ENCODE results near the gene FOXN3. TPM values are rescaled to one million over a fixed set of nuclear protein-coding genes. Genes with fewer than 3 reads are reported as not detected.

FOXN3 gene
- total and polyA plus RNA-seq, 10 of the 15 experiments (the other 5 are each of a cell fraction or from before 2014, with no cell fraction given): 4.5 to 68.9 (median 29.7) TPM

DNA sequence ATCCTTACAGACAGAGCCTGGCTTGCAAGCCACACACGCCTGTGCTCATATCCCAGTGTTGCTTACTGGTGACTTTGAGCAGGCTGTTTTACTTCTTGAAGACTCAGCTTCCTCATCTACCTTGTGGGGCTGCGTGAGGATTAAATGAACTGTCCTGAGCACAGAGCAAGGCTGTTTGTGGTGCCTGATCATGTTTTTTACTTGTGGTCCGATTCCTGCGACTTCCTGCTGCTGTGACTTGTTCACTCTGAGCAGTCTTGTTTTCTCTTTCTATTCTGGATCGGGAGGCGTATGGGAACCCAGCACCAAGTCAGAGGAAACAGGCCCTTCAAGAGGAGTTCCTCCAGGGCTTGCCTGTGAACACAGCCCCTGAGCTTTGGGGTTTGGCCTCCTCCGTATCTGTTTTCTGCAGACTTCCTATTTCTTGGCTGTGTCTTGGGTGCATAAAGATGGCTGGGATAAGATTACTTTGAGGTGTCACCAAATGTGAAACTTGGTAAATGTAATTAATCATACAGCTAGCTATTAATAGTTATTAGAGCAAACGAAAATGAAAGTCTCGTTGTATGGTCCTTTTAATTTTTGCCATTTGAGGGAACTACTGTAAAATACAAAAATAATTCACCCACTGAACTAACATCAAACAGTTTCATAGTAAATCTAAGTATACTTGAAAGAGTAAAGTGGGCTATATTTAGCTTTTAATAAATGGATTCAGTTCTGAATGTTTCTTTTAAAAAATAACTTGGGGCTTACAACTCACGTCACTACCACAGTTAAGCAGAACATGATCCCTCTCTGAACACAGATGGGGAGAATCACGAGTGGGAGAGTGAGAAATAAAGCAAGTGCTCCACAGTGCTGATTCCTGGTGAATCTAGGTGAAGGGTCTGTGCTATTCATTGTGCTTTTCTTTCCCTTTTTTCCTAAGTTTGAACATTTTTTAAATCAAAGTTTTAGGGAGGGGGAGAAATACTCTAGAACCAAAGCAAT is 251.5 kb downstream of the FOXN3 start (continued):
- TF ChIP-seq ZNF592 (IDR thresholded peaks at IDR 0.05): no peak
- no peak for TF ChIP-seq USF1 (IDR thresholded peaks at IDR 0.05; ENCODE audit: borderline replicate concordance, extremely low read length, insufficient read depth, low read depth, low read length)
- no peak for TF ChIP-seq KLF5 (IDR thresholded peaks at IDR 0.05; ENCODE audit: partially characterized antibody)
- peak; percentile 49; the same call in 1 of the 2 replicates for TF ChIP-seq PAX5 (IDR thresholded peaks at IDR 0.05; ENCODE audit: borderline replicate concordance, low read depth, low read length)
- no peak for TF ChIP-seq ATF3 (IDR thresholded peaks at IDR 0.05; ENCODE audit: borderline replicate concordance, extremely low read depth, low read depth, low read length)
- TF ChIP-seq MEF2A (IDR thresholded peaks at IDR 0.05; ENCODE audit: insufficient read depth, low read depth, low read length): peak; percentile 76; the same call in 1 of the 2 replicates
- TF ChIP-seq RELA (IDR thresholded peaks at IDR 0.05; ENCODE audit: borderline replicate concordance, partially characterized antibody): no peak
- no peak for TF ChIP-seq IRF3 (IDR thresholded peaks at IDR 0.05)
- TF ChIP-seq, protein P1, sequence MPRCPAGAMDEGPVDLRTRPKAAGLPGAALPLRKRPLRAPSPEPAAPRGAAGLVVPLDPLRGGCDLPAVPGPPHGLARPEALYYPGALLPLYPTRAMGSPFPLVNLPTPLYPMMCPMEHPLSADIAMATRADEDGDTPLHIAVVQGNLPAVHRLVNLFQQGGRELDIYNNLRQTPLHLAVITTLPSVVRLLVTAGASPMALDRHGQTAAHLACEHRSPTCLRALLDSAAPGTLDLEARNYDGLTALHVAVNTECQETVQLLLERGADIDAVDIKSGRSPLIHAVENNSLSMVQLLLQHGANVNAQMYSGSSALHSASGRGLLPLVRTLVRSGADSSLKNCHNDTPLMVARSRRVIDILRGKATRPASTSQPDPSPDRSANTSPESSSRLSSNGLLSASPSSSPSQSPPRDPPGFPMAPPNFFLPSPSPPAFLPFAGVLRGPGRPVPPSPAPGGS (IDR thresholded peaks at IDR 0.05; ENCODE audit: borderline replicate concordance, insufficient read depth, low read depth, low read length, poor library complexity, severe bottlenecking): no peak
- no peak; the same call in 1 of the 2 replicates for TF ChIP-seq RUNX3 (IDR thresholded peaks at IDR 0.05; ENCODE audit: low read length)
- peak; percentile 52; the same call in 1 of the 2 replicates for TF ChIP-seq HDGF (IDR thresholded peaks at IDR 0.05)
- TF ChIP-seq IKZF2 (IDR thresholded peaks at IDR 0.05): peak; percentile 68 to 75; a peak in 3 of 4 replicates
- TF ChIP-seq BMI1 (IDR thresholded peaks at IDR 0.05; ENCODE audit: borderline replicate concordance): no peak
- peak; percentile 64; the same call in 1 of the 2 replicates for TF ChIP-seq SPI1 (IDR thresholded peaks at IDR 0.05; ENCODE audit: borderline replicate concordance, insufficient read depth, low read depth, low read length)
- peak; percentile 73 for TF ChIP-seq ATF2 (IDR thresholded peaks at IDR 0.05; ENCODE audit: low read length)
- TF ChIP-seq STAT3 (IDR thresholded peaks at IDR 0.05; ENCODE audit: low read depth, low read length): no peak
- TF ChIP-seq GABPA (IDR thresholded peaks at IDR 0.05; ENCODE audit: low read depth): no peak
- peak; percentile 49; the same call in 1 of the 2 replicates for TF ChIP-seq TAF1 (IDR thresholded peaks at IDR 0.05; ENCODE audit: borderline replicate concordance, low read depth, low read length)
- TF ChIP-seq POLR2A (IDR thresholded peaks at IDR 0.05; ENCODE audit: low read depth, low read length): 0 out of 2 replicates have a peak, but pooled peaks have one; percentile 55
